HL-60/S4 treated with phorbol 12-myristate 13-acetate at 8.2 ng/mL for 4 days and 3 days (cell line): Measurements from ENCODE around the gene CCSER2.
"Not testable (repeated sequence)": the region's sequence is repeated elsewhere in the genome, so short reads cannot be mapped to it uniquely, and the experiment has no call there.

ENCODE experiments used
- in situ Hi-C: fragments of 300-500 bp; cut with MboI; formaldehyde crosslinking; loops from 2 replicates; pipeline ENCODE4 v1.15.0; 2022; ENCODE audit warnings: low sequenced_read_pairs

Gene CCSER2

DNA sequence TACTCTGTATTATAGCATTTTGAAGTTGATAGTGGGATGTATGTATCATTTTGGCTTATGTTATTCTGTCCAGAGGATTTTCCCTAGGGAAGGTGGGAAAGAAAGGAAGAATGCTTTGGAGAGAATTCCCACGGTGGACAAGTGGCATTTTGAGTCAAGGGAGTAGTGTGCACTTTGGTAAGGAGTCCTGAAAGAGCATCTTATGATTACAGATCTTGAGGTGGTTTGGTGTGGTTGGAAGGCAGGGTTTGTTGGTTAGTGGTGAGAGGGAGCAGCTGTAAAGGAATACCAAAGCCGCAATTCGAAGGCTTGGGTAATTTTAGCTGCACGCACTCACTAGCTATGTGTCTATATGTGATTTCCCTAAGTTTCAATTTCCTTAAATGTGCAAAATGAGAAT, 16.1 kb downstream of the CCSER2 start:
- in situ Hi-C loops = no loop called here

DNA sequence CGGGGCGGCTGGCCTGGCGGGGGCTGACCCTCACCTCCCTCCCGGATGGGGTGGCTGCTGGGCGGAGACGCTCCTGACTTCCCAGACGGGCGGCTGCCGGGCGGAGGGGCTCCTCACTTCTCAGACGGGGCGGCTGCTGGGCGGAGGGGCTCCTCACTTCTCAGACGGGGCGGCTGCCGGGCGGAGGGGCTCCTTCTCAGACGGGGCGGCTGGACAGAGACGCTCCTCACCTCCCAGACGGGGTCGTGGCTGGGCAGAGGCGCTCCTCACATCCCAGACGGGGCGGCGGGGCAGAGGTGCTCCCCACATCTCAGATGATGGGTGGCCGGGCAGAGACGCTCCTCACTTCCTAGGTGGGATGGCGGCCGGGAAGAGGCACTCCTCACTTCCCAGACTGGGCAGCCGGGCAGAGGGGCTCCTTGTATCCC, 19.2 kb downstream of the CCSER2 start:
- in situ Hi-C loops = not testable (repeated sequence)

DNA sequence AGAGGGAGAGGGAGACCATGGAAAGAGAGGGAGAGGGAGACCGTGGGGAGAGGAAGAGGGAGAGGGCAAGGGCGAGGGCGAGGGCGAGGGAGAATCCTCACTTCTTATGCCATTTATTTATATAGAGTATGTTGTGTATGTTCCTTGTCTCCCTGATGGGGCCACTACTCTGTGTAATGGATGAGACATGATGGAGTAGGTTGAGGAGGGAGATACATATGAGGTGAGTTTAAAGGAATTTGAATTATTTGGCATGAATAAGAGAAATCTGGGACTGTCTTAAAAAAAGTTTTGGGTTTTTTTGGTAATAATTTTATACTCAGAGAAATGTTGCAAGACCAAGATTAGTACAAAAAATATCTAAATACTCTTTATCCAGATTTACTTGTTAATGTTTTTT, 20.1 kb downstream of the CCSER2 start:
- in situ Hi-C loops = no loop called here

- in situ Hi-C loops = no loop called here
Observed at GRCh38 chr10:84348860-84349259, 20.5 kb downstream of the CCSER2 start.

- in situ Hi-C loops = no loop called here
Observed at GRCh38 chr10:84352251-84352842, 24.0 kb downstream of the CCSER2 start.

GRCh38 chr10:84353052-84353803, 24.8 kb downstream of the CCSER2 start:
- in situ Hi-C loops = no loop called here

DNA sequence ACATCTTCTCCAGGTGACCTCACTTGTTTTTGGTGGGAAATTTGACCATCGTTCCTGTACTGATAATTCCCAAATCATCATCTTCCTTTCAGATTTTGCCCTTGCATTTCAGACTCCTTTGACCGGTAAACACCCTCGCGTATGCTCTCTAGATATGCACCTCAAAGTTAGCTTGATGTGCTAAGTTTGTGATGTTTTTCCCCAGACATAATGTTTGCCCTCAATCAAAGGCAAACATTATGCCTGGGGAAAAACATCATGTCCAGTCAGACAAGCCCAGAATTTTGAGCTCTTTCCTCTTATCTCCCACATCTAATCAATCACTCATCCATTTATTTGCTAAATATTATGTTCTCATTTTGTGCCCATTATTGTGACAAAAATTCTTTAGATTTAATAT, 26.2 kb downstream of the CCSER2 start:
- in situ Hi-C loops = no loop called here

DNA sequence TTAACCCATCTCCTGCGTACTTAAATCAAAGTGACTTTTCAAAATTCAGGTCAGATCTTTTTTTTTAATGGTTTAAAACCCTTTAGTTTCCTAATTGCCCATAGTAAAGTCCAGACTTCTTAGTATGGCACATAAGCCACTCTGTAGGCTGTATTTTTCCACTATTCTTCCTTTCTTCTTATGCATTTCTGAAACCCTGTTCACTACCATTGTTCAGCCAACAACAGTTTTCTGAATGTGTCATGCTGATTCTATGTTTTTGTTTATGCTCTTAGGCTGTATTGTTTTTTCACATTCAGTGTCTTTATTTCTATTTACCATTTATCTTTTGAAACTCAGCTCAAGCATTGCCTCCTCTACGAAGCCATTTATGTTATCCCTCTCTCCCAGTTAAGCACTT, 26.7 kb downstream of the CCSER2 start:
- in situ Hi-C loops = no loop called here

DNA sequence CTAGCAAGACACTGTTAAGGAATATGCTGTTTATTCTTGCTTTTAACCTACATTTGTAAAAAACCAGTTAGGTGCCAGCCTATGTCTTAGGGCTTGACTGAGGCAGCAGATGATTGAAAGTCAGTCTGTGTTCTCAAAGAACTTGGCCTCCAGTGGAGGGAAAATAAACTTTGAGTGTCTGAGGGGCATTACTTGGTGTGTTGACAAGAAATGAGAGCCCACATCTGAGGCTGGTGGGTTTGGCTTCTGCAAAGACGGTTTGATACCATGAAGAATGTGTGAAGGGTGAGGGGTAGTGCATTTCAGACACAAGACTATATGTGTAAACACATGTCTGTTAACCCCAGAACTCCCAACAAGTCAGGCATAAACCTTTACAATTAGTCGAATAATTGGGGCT, 28.5 kb downstream of the CCSER2 start:
- in situ Hi-C loops = no loop called here

GRCh38 chr10:84358743-84359142, 30.4 kb downstream of the CCSER2 start:
- in situ Hi-C loops = no loop called here

- in situ Hi-C loops = no loop called here
Observed at GRCh38 chr10:84360637-84361365, 32.4 kb downstream of the CCSER2 start.

DNA sequence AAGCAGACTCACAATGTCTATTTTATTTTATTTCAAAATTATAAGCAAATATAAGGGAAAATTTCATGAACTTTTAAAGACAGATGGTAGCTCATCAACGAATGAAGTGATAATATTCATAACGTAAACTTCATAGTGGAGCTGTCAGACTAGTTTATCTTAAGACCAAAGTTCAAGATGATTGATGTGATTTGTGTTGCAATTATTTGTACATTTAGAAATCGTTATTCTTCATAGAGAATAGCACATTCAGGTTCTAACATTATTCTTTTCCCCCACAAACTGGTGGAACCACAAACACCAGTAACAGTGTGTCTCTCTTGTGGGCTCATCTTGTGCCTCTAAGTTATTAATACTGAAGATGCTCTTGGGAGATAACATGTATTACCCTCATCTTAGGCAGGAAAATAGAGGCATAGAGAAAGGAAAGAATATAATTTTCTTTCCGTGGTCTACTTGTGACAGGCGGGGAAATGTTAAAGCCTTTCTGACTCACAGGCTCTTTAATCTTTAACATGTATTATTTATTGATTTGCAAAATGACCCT, 37.0 kb downstream of the CCSER2 start:
- in situ Hi-C loops = no loop called here

- in situ Hi-C loops = no loop called here
Observed at GRCh38 chr10:84366041-84366440, 37.7 kb downstream of the CCSER2 start.

DNA sequence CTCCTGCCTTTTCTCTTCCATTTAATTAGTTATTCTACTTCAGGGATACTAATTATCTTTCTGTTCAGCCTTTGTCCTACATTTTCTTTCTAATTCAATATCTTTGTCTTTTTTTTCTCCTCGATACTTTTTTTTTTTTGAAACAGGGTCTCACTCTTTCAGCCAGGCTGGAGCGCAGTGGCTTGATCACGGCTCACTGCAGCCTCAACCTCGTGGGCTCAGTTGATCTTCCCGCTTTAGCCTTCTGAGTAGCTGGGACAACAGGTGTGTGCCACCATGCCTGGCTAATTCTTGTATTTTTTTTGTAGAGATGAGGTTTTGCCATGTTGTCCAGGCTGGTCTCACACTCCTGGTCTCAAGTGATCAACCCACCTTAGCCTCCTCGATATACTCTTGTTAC, 38.9 kb downstream of the CCSER2 start:
- in situ Hi-C loops = no loop called here

- in situ Hi-C loops = no loop called here
Observed at GRCh38 chr10:84368828-84369227, 40.4 kb downstream of the CCSER2 start.

GRCh38 chr10:84370283-84370682, 41.9 kb downstream of the CCSER2 start:
- in situ Hi-C loops = no loop called here

GRCh38 chr10:84371944-84372343, 43.6 kb downstream of the CCSER2 start:
- in situ Hi-C loops = no loop called here

GRCh38 chr10:84373000-84373399, 44.6 kb downstream of the CCSER2 start:
- in situ Hi-C loops = no loop called here

GRCh38 chr10:84374455-84374854, 46.1 kb downstream of the CCSER2 start:
- in situ Hi-C loops = no loop called here

DNA sequence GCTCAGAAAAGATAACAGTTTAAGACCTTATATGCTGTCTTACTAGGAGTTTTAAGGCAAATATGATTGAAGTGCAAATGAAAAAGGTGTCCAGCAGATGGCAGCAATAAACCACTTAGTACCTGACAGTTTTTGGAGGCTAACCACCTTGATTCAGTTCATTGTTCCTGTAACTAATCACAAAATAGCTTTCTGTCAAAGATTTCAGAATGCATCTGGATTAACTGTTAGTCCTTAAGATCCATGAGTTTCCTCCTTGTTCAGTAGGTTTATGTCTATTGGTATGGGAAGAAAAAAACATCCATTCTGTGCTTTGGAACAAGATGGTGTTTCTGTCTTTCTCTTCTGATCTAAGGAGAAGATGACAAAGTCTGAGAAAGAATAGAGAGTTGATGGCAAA, 46.6 kb downstream of the CCSER2 start:
- in situ Hi-C loops = no loop called here

DNA sequence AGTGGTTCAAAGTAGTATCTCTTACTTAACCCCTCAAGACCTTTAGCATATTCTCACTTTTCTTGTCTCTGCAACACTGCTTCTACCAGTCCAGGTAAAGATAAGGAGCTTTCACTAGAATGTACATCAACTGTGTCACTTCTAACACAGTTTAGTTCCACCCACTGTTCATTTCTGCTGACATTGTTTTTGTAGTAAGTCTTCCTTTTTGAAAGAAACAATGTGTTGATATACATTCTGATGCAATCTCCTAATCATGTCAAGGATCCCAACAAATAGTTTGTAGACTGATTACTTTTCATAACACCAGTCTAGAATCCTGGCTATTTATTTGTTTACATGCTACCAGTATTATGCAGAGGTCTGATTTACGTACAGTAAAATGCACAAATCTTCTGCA, 47.5 kb downstream of the CCSER2 start:
- in situ Hi-C loops = no loop called here

GRCh38 chr10:84388148-84388547, 59.8 kb downstream of the CCSER2 start:
- in situ Hi-C loops = no loop called here
